BLaER1 (cell line): ENCODE measurements around the gene ZFAND2B.

Experiments
- H3K27ac ChIP-seq: shearing (Covaris generic); formaldehyde crosslinking; 2 replicates; pipeline ENCODE4 v1.8.1; 2022
- H3K27me3 ChIP-seq: shearing (Covaris generic); formaldehyde crosslinking; 2 replicates; pipeline ENCODE4 v1.8.1; 2022
- H3K36me3 ChIP-seq: shearing (Covaris generic); formaldehyde crosslinking; 2 replicates; pipeline ENCODE4 v1.8.1; 2022
- H3K4me1 ChIP-seq: shearing (Covaris generic); formaldehyde crosslinking; 2 replicates; pipeline ENCODE4 v1.8.1; 2022
- H3K4me2 ChIP-seq: shearing (Covaris generic); formaldehyde crosslinking; 2 replicates; pipeline ENCODE4 v1.8.1; 2022
- H3K4me3 ChIP-seq: shearing (Covaris generic); formaldehyde crosslinking; 2 replicates; pipeline ENCODE4 v1.8.1; 2022
- H3K9ac ChIP-seq: shearing (Covaris generic); formaldehyde crosslinking; 2 replicates; pipeline ENCODE4 v1.8.1; 2022
- H3K9me3 ChIP-seq: shearing (Covaris generic); formaldehyde crosslinking; 2 replicates; pipeline ENCODE4 v1.8.1; 2022
- H4K20me1 ChIP-seq: shearing (Covaris generic); formaldehyde crosslinking; 2 replicates; pipeline ENCODE4 v1.8.1; 2022
- Cebpa-rat ChIP-seq: shearing (Covaris generic); IDR thresholded peaks from 2 replicates; pipeline ENCODE4 v1.8.1; 2022

The ZFAND2B gene

DNA sequence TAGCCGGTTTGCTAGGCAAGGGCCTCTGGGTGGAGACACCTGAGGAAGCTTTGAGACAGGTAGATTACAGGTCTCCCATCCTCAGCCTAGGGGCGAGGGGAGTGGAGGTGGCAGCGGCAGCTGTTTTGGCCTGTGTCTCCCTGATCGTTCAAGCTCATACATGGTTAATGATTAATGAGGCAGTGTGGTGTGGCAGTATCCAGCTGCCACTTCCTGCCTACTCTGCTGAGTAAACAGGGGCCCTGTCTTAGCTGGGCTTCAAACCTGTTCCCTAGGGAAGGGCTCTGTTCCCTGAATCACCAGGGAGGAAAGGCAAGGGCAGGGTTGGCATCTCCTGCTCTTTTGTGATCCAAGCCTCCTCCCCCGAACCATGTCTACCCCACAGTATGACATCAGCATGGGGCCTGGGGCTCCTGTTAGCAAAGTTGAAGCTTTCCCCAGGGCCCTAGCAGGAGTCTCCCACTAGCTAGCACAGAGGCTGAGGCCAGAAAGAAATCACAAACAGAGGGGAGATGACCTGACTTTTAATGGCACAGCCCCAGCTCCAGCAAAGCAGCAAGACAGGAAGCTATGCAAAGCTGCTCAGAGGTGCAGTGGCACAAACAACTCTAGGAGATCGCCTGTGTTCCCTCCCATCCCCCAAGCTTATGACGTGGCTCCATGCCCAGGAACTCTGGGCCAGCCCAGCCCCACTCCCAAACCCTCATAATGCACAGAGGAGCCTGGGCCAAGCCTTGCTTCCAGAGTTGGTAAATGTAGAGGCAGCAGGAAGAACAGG lies 42.8 kb downstream of the ZFAND2B start:
- Histone ChIP-seq H3K27me3 (peaks cover 16% of the 10 kb centered on the region; the same call in 1 of the 2 replicates), H3K9me3 (no peaks in the 10 kb centered on the region), H3K27ac (peak overlapping the region; percentile 69), H3K36me3 (peaks cover 18% of the 10 kb centered on the region; the same call in 1 of the 2 replicates), H3K4me2 (peak overlapping the region; percentile 98), H3K4me3 (peak overlapping the region; percentile 48), H3K4me1 (peaks cover 95% of the 10 kb centered on the region), H3K9ac (peak overlapping the region; percentile 46), H4K20me1 (0 out of 2 replicates have a peak, but pooled peaks cover 5% of the 10 kb centered on the region)
- TF ChIP-seq Cebpa-rat = no peak

- Histone ChIP-seq H3K36me3 (peaks cover 18% of the 10 kb centered on the region; the same call in 1 of the 2 replicates), H3K4me3 (peak overlapping the region; percentile 48), H3K4me1 (peaks cover 97% of the 10 kb centered on the region), H4K20me1 (0 out of 2 replicates have a peak, but pooled peaks cover 5% of the 10 kb centered on the region), H3K4me2 (peak overlapping the region; percentile 98), H3K27me3 (peaks cover 16% of the 10 kb centered on the region; the same call in 1 of the 2 replicates), H3K27ac (peak overlapping the region; percentile 69), H3K9ac (peak overlapping the region; percentile 46), H3K9me3 (no peaks in the 10 kb centered on the region)
- no peak for TF ChIP-seq Cebpa-rat
These were observed 43.6 kb downstream of the ZFAND2B start for GRCh38 chr2:219250049-219250781.

DNA sequence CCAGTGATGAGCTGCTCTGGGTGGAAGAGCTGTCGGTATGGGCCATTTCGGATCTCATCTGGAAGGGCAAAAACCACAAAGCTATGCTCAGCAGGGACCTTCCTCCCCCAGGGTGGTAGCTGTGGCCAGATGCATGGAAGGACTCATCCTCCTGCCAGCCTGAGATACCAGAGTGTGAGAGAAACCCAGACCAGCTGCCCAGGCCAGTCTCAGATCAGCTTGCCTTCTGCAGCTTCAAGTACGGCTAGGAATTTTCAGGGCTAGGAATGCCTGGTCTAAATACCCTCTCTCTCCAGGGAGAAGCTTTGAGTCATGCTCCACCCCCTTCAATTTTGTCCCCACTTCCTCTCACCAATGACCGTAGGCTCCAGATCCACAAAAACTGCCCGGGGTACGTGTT lies 45.1 kb downstream of the ZFAND2B start:
- peak overlapping the region; percentile 98 for H3K4me2 ChIP-seq
- peaks cover 87% of the 10 kb centered on the region for H3K4me1 ChIP-seq
- no peak overlapping the region for H3K4me3 ChIP-seq

DNA sequence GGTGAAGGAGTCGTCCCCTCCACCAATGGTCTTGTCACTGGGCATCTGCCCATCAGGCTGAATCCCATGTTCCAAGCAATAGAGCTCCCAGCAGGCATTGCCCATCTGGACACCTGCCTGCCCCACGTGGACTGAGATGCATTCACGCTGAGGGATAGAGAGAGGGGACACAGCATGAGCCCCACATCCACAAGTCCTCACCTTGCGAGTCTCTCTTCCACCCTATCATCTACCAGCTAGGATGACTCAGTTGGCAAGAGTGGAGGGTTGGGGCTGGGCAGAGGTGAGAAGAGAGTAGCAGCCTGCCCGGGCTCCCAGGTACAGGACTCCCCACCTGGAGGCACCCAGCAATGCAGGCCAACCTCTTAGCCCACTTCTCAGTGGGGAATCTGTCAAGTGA lies 45.5 kb downstream of the ZFAND2B start:
- no peak for TF ChIP-seq Cebpa-rat
- peak overlapping the region; percentile 98 for H3K4me2 ChIP-seq
- peaks cover 16% of the 10 kb centered on the region; the same call in 1 of the 2 replicates for H3K27me3 ChIP-seq
- H3K9me3 ChIP-seq = no peaks in the 10 kb centered on the region
- peak overlapping the region; percentile 71 for H3K4me3 ChIP-seq
- peaks cover 83% of the 10 kb centered on the region for H3K4me1 ChIP-seq
- H4K20me1 ChIP-seq = 0 out of 2 replicates have a peak, but pooled peaks cover 5% of the 10 kb centered on the region
- H3K27ac ChIP-seq = no peak overlapping the region
- peaks cover 17% of the 10 kb centered on the region; the same call in 1 of the 2 replicates for H3K36me3 ChIP-seq
- H3K9ac ChIP-seq = peak overlapping the region; percentile 71; the same call in 1 of the 2 replicates

More for the DNA sequence above, 45.1 kb downstream of the ZFAND2B start:
- Histone ChIP-seq H4K20me1 (0 out of 2 replicates have a peak, but pooled peaks cover 5% of the 10 kb centered on the region), H3K36me3 (peaks cover 18% of the 10 kb centered on the region; the same call in 1 of the 2 replicates), H3K9me3 (no peaks in the 10 kb centered on the region), H3K27ac (no peak overlapping the region), H3K27me3 (peaks cover 16% of the 10 kb centered on the region; the same call in 1 of the 2 replicates), H3K9ac (no peak overlapping the region)
- TF ChIP-seq Cebpa-rat = no peak

DNA sequence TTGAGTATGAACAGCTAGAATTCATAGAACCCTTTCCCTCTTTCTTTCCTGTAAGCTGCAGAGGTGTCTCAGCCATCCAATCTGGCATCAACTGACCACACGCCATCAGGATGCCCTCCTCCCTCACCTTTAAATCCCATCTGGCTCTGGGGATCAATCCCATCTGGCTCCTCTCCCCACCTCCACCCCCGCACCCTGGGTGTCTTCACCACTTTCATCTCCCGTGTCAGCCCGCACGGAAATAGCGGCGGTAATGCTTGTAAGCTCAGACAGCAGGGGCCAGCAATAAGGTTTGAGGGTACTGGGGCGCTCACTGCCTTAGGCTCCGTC lies 46.0 kb downstream of the ZFAND2B start:
- peak overlapping the region; percentile 71 for H3K4me3 ChIP-seq
- H3K4me1 ChIP-seq = peaks cover 78% of the 10 kb centered on the region
- TF ChIP-seq Cebpa-rat = no peak
- H3K4me2 ChIP-seq = peak overlapping the region; percentile 98
- peak overlapping the region; percentile 67; the same call in 1 of the 2 replicates for H3K27ac ChIP-seq
- peaks cover 14% of the 10 kb centered on the region; the same call in 1 of the 2 replicates for H3K36me3 ChIP-seq
- peaks cover 16% of the 10 kb centered on the region; the same call in 1 of the 2 replicates for H3K27me3 ChIP-seq
- H3K9ac ChIP-seq = peak overlapping the region; percentile 71
- H4K20me1 ChIP-seq = 0 out of 2 replicates have a peak, but pooled peaks cover 5% of the 10 kb centered on the region
- no peaks in the 10 kb centered on the region for H3K9me3 ChIP-seq

GRCh38 chr2:219252900-219253752 lies 46.5 kb downstream of the ZFAND2B start, which contains the start of gene TUBA4B:
Gene TUBA4B (plus strand): TSS chr2:219253243. CDS start chr2:219253408, 165 bp downstream.
- Histone ChIP-seq H3K4me1 (peaks cover 72% of the 10 kb centered on the region), H3K4me3 (peak within 1 kb of the TSS; percentile 71), H3K4me2 (peak within 1 kb of the TSS; percentile 98), H3K36me3 (peaks cover 13% of the 10 kb centered on the region; the same call in 1 of the 2 replicates), H3K9ac (peak within 1 kb of the TSS; percentile 71), H4K20me1 (0 out of 2 replicates have a peak, but pooled peaks cover 5% of the 10 kb centered on the region), H3K9me3 (no peaks in the 10 kb centered on the region), H3K27me3 (peaks cover 16% of the 10 kb centered on the region; the same call in 1 of the 2 replicates), H3K27ac (peak within 1 kb of the TSS; percentile 67)
- no peak for TF ChIP-seq Cebpa-rat

GRCh38 chr2:219253753-219254589 lies 47.4 kb downstream of the ZFAND2B start, which contains the start of gene TUBA4A:
Gene TUBA4A (minus strand): TSS chr2:219253918. CDS start chr2:219253858, 60 bp downstream.
- peak within 1 kb of the TSS; percentile 67 for H3K27ac ChIP-seq
- peak within 1 kb of the TSS; percentile 71 for H3K4me3 ChIP-seq
- TF ChIP-seq Cebpa-rat = no peak
- H3K9ac ChIP-seq = peak within 1 kb of the TSS; percentile 71
- H4K20me1 ChIP-seq = 0 out of 2 replicates have a peak, but pooled peaks cover 2% of the 10 kb centered on the region
- peaks cover 64% of the 10 kb centered on the region for H3K4me1 ChIP-seq
- peak within 1 kb of the TSS; percentile 98 for H3K4me2 ChIP-seq
- H3K27me3 ChIP-seq = peaks cover 16% of the 10 kb centered on the region; the same call in 1 of the 2 replicates
- H3K36me3 ChIP-seq = peaks cover 10% of the 10 kb centered on the region; the same call in 1 of the 2 replicates
- no peaks in the 10 kb centered on the region for H3K9me3 ChIP-seq
